Gastroesophageal sphincter (tissue), 4 donors: ENCODE data around the gene MRAP2. TPM values are rescaled to one million over a fixed set of nuclear protein-coding genes. Genes with fewer than 3 reads are reported as not detected.

Experiments used
- ATAC-seq: fragments of 150-250 bp; one replicate; pipeline ENCODE4 v1.9.1; 2016; ENCODE audit warnings: mild to moderate bottlenecking, moderate library complexity
- H3K27ac ChIP-seq, 4 donors: fragments of 200-600 bp; sonication (generic) in 3 of 4; 1 replicate in 3 of 4; 2 replicates in 1 of 4; pipeline ENCODE4 v1.5.1; 2016 to 2019
- H3K27me3 ChIP-seq: fragments of 200-600 bp; sonication (generic); one replicate; pipeline ENCODE4 v1.5.1; 2019
- H3K36me3 ChIP-seq, 2 donors: fragments of 200-600 bp; sonication (generic); one replicate each; pipeline ENCODE4 v1.5.1; 2019; ENCODE audit warnings: control low read depth in 1 of 2
- H3K4me1 ChIP-seq, 3 donors: fragments of 200-600 bp; sonication (generic); 1 replicate in 2 of 3; 2 replicates in 1 of 3; pipeline ENCODE4 v1.5.1; 2016 to 2019; ENCODE audit warnings: control low read depth in 2 of 3
- H3K4me3 ChIP-seq, 2 donors: fragments of 200-600 bp; sonication (generic); one replicate each; pipeline ENCODE4 v1.5.1; 2019; ENCODE audit warnings: mild to moderate bottlenecking in 1 of 2, moderate library complexity in 1 of 2
- H3K9me3 ChIP-seq, 3 donors: fragments of 200-600 bp; sonication (generic); one replicate each; pipeline ENCODE4 v1.5.1; 2017 to 2019; ENCODE audit warnings: control low read depth in 2 of 3
- EP300 ChIP-seq: sonication (generic); formaldehyde crosslinking; IDR thresholded peaks from one replicate; pipeline ENCODE4 v1.6.1; 2017; ENCODE audit warnings: antibody characterized with exemption, mild to moderate bottlenecking
- POLR2A ChIP-seq, 2 donors: fragments of 450-650 bp; IDR thresholded peaks; one replicate each; pipeline ENCODE4 v1.6.1; 2017; ENCODE audit warnings: antibody characterized with exemption in 2 of 2, mild to moderate bottlenecking in 2 of 2, moderate library complexity in 1 of 2
- POLR2AphosphoS5 ChIP-seq: sonication (generic); formaldehyde crosslinking; IDR thresholded peaks from one replicate; pipeline ENCODE4 v1.6.1; 2017; ENCODE audit warnings: antibody characterized with exemption
- WGBS, 2 donors: methylation state at CpG; one replicate each; pipeline ENCODE4 v1.1.5; 2018; ENCODE audit warnings: low coverage in 1 of 2; 5-methylcytosine and 5-hydroxymethylcytosine counted together
- total RNA-seq, 4 donors: library from RNA; depleted of rRNA; stranded (reverse); fragments of >200 nt; gene quantifications; one replicate each; pipeline ENCODE4 v1.1.0, GENCODE V29; 2016
- TF ChIP-seq, protein P1 (sequence below), 4 experiments: fragments of 200-600 bp in 2 of 4; fragments of 450-650 bp in 2 of 4; sonication (generic) in 1 of 4; IDR thresholded peaks; one replicate each; pipeline ENCODE4 v1.5.1; 2017 to 2019; ENCODE audit warnings: antibody characterized with exemption in 4 of 4, mild to moderate bottlenecking in 2 of 4, moderate library complexity in 2 of 4

The MRAP2 gene
- total RNA-seq, 4 donors from 2014 or later, result 0.27 to 1.7 (median 1.2) TPM; not detected in 1

DNA sequence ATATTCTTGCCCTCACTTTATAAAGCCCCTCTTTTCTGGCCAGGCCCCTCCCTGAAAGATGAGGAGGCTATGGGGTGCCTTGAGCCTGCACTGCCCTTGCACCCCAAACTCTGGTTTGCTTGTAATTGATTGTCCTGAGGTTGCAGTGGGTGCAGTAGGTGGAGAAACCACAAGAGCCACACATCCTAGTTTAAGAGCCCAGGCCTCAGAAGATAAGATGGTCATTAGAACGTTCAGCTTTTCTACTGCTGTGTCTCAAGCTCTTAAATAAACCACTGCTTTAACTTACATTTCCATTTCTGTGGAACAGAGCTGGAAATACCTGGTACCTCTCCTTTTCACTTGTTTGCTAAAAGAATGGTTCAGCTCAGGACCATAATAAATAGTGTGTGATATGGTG is 9.0 kb downstream of the MRAP2 start:
- Histone ChIP-seq H3K9me3 (peaks cover 0 to 5% (median 0%) of the 10 kb centered on the region in 3 donors), H3K27ac (no peak overlapping the region), H3K4me3 (no peak overlapping the region), H3K27me3 (peaks cover 25% of the 10 kb centered on the region), H3K4me1 (no peaks in the 10 kb centered on the region), H3K36me3 (no peaks in the 10 kb centered on the region)
- WGBS, 2 donors, result 44 to 67% methylated on average over 1 of the region's 1 CpG
- no peak for TF ChIP-seq EP300
- TF ChIP-seq POLR2AphosphoS5, result no peak
- TF ChIP-seq, protein P1, sequence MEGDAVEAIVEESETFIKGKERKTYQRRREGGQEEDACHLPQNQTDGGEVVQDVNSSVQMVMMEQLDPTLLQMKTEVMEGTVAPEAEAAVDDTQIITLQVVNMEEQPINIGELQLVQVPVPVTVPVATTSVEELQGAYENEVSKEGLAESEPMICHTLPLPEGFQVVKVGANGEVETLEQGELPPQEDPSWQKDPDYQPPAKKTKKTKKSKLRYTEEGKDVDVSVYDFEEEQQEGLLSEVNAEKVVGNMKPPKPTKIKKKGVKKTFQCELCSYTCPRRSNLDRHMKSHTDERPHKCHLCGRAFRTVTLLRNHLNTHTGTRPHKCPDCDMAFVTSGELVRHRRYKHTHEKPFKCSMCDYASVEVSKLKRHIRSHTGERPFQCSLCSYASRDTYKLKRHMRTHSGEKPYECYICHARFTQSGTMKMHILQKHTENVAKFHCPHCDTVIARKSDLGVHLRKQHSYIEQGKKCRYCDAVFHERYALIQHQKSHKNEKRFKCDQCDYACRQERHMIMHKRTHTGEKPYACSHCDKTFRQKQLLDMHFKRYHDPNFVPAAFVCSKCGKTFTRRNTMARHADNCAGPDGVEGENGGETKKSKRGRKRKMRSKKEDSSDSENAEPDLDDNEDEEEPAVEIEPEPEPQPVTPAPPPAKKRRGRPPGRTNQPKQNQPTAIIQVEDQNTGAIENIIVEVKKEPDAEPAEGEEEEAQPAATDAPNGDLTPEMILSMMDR (IDR thresholded peaks at IDR 0.05), result no peak
- TF ChIP-seq POLR2A (IDR thresholded peaks at IDR 0.05), result no peak
- ATAC-seq, result no peak

DNA sequence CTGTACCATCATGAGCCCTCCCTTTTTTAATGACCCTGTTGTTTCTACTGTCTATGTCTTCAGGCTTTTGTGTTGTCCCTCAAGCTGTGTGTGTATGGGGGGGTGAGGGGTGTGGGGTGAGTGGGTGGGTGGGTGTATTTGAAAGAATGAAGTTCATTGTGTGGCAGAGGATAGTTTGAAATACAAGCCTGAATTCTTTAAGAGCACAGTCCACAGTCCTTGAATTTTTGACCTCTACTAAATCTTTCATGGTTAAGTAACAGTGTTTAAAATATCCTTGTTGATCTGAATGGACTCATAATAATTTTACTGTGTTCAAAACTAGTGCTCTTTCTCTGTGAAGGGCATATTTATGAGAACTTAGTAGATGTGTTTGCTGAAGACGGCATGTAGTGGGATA is 10.0 kb downstream of the MRAP2 start:
- H3K36me3 ChIP-seq, result no peaks in the 10 kb centered on the region
- no peak overlapping the region for H3K4me3 ChIP-seq
- TF ChIP-seq, protein P1 (IDR thresholded peaks at IDR 0.05), result no peak
- no peak for TF ChIP-seq POLR2AphosphoS5
- no peak for TF ChIP-seq EP300
- TF ChIP-seq POLR2A (IDR thresholded peaks at IDR 0.05), result no peak
- peaks cover 15% of the 10 kb centered on the region for H3K27me3 ChIP-seq
- H3K4me1 ChIP-seq, result no peaks in the 10 kb centered on the region
- H3K9me3 ChIP-seq, result no peaks in the 10 kb centered on the region
- WGBS, 2 donors, result 53 to 67% methylated on average over 1 of the region's 1 CpG
- ATAC-seq, result no peak
- H3K27ac ChIP-seq, result no peak overlapping the region

DNA sequence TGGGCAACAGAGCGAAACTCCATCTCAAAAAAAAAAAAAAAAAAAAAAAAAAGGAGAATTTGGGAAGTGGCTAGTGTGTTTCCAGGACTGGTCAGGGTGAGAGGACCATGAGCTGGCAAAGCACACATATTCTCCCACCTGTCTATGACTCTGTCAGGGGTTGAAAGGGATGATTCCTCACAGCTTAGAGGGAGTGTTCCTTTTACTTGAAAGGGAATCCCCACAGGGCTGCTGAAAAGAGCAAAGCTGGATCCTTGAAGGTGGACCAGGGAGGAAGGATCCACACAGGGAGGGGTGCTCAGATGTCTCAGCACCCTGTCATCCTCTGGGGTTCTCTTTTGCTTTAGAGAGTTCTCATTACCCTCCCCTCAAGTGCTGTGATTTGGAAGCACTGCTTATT is 13.2 kb downstream of the MRAP2 start:
- Histone ChIP-seq H3K4me3 (no peak overlapping the region), H3K9me3 (no peaks in the 10 kb centered on the region), H3K27ac (no peak overlapping the region), H3K36me3 (no peaks in the 10 kb centered on the region), H3K27me3 (no peaks in the 10 kb centered on the region), H3K4me1 (peaks cover 0 to 2% (median 0%) of the 10 kb centered on the region in 3 donors)
- no peak for ATAC-seq
- WGBS, 2 donors, result no CpG with 5 or more reads among the region's 1 CpG
- TF ChIP-seq EP300 (no peak), POLR2AphosphoS5 (no peak), POLR2A (IDR thresholded peaks at IDR 0.05) (no peak)
- TF ChIP-seq, protein P1 (IDR thresholded peaks at IDR 0.05), result no peak

DNA sequence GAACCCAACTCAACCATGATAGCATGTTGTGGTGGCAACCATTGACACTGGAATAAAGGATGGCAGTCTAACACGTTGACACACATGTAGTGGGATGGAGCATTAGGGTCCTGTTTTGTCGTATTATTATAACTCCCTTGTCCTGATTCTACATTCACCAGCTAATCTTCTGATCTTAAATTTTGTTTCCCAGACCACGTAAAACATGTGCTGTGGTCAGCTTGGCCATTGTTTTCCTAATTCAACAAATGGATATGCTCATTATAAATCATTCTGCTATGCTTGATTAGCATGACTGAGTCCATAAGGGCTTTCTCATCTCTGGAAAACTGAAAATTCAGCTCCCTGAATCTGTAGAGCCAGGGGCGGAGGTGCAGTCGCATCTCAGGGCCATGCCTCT is 15.0 kb downstream of the MRAP2 start:
- H3K9me3 ChIP-seq, result no peaks in the 10 kb centered on the region
- 72 to 90% methylated on average over 3 to 5 of the region's 5 CpGs for WGBS, 2 donors
- TF ChIP-seq POLR2A (IDR thresholded peaks at IDR 0.05), result no peak
- no peak for TF ChIP-seq POLR2AphosphoS5
- H3K36me3 ChIP-seq, result no peaks in the 10 kb centered on the region
- H3K4me1 ChIP-seq, result peaks cover 0 to 10% (median 0%) of the 10 kb centered on the region in 3 donors
- no peak overlapping the region for H3K27ac ChIP-seq
- no peak for ATAC-seq
- no peaks in the 10 kb centered on the region for H3K27me3 ChIP-seq
- H3K4me3 ChIP-seq, result no peak overlapping the region

DNA sequence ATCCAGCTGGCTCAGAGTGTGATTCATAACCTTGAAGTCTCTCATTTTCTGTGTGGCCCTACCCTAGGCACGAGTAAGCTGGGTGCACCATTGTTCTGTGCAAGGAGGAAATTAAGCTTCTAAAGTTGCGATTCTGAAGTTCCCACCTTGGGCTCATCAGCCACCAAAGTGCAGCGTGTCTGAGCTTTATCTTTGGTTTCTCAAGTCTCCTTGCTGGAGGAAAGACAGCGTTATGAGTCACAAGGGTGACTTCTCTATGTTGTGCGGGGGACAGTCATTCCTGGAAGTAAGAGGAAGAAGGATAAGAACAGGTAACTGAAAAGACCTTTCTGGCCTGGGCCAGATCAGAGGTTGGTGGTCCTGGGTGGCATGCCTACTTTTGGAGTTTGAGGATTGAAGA is 16.8 kb downstream of the MRAP2 start:
- Histone ChIP-seq H3K9me3 (no peaks in the 10 kb centered on the region), H3K27me3 (no peaks in the 10 kb centered on the region), H3K36me3 (no peaks in the 10 kb centered on the region), H3K4me3 (no peak overlapping the region), H3K27ac (no peak overlapping the region), H3K4me1 (peaks cover 0 to 10% (median 0%) of the 10 kb centered on the region in 3 donors)
- no peak for ATAC-seq
- WGBS, 2 donors, result 79 to 95% methylated on average over 2 to 3 of the region's 5 CpGs
- TF ChIP-seq EP300, result no peak
- TF ChIP-seq, protein P1 (IDR thresholded peaks at IDR 0.05), result no peak
- no peak for TF ChIP-seq POLR2AphosphoS5
- TF ChIP-seq POLR2A (IDR thresholded peaks at IDR 0.05), result no peak
